Measurements from ENCODE around the gene CD37.
A peak's percentile ranks its signal among the peaks of the same experiment; 100 is the strongest.
"Not testable (repeated sequence)": the region's sequence is repeated elsewhere in the genome, so short reads cannot be mapped to it uniquely, and the experiment has no call there.

Gene CD37

GRCh38 chr19:49347191-49347590 is 12.0 kb downstream of the CD37 start:
- DNase-seq (ENCODE audit: low read depth in 2 of 2) = no peak

- no peak for DNase-seq (ENCODE audit: low read depth in 2 of 2)
Observed at GRCh38 chr19:49347835-49348234, 12.6 kb downstream of the CD37 start.

- no peak for DNase-seq (ENCODE audit: low read depth in 2 of 2)
Observed at GRCh38 chr19:49348305-49349189, 13.3 kb downstream of the CD37 start.

GRCh38 chr19:49349567-49349966 is 14.4 kb downstream of the CD37 start:
- DNase-seq (ENCODE audit: low read depth in 2 of 2) = no peak

- no peak for DNase-seq (ENCODE audit: low read depth in 2 of 2)
Observed at GRCh38 chr19:49355909-49356353, 20.7 kb downstream of the CD37 start.

DNA sequence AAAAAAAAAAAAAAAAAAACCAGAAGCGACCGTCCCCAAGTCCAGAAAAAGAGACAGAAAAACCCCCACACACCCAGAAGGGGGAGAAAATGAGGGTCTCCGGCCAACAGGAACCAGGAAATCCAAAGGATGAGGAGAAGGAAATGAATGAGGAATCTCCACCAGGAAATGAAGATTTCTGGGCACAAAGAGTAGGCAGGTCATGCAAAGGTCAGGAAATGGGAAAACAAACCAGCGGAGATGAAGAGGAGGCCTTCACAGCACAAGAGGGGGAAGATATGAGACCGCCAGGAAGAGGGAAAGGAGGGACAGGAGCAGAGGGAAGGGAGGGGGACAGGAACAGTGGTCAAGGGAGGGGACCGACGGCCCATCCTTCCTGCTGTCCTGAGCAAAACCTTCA is 21.2 kb downstream of the CD37 start:
- DNase-seq (ENCODE audit: low read depth in 2 of 2) = no peak

GRCh38 chr19:49357186-49357585 is 22.0 kb downstream of the CD37 start:
- no peak for DNase-seq (ENCODE audit: low read depth in 2 of 2)

- no peak for DNase-seq (ENCODE audit: low read depth in 2 of 2)
Observed at GRCh38 chr19:49359851-49360820, 24.9 kb downstream of the CD37 start.

DNA sequence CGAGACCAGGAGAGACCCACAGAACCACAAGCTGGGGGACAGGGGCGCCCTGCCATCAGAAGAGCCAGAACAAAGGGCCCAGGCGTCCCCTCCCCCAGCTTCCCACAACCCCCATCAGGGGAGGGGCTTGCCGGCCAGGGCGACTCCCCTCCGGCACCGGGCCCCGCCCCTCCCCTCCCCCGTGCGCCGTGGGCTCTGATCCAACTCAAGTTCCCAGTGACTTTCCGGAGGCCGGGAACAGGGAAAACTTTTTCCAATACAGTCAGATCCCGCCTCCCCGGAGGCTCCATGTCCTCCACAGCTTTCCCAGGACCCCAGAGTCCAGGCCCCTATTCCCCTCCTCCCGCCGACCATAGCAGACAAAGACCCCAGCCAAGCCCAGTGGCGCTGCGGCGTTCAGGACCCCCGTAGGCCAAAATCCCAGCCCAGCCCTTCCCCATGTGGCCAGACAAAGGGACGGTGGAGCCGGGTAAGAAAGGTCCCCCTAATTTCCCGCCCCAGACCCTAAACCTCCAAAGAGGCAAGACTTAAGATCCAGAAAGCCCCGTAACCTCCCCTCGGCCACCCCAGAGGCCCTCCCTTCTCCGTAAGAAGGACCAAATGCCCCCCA is 26.3 kb downstream of the CD37 start:
- no peak for DNase-seq (ENCODE audit: low read depth in 2 of 2)

DNA sequence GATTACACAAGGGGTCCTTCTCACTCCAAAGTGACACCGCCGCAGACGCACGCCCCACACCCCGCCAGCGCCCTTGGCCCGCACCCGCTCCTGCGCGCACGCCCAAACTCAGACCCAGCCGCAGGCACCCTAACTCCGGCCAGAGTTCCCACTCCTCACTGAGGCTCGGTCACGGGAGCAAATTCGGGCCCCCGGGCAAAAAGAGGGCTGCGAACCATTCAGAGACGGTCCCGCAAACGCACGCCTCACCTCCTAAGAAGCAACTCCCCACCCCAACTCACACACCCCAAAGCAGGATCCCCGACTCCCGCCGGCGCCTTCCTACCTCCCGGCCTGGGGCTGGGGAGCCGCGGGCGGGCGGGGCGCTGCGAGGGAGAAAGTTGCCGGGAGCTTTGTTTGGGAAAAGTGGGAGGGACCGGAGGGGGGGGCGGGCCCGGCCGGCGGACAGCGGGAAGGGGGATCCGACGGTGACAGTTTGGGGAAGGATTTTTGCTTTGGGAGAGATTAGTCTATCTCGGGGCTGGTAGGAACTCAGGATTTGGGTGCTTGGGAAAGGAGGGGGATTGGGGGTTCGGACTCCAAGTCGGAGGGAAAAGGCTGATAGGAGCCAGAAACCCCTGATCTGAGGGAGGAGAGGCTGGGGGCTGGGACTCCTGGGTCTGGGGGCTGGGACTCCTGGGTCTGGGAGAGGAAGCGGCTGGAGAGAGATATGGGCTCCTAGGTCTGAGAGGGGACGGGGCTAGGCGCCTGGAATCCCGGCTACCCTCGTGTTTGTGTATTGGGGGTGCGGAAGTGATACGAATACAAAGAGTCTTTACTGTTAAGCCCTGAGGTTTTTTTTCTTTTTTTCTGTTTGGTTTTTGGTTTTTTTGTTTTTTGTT is 27.1 kb downstream of the CD37 start, which contains the start of gene TEAD2:
TSS of gene TEAD2 (minus strand) at position 369 of the 881 bp plus-strand sequence. CDS start 2,341 bp downstream, outside the sequence.
- DNase-seq (ENCODE audit: low read depth in 2 of 2) = no peak

DNA sequence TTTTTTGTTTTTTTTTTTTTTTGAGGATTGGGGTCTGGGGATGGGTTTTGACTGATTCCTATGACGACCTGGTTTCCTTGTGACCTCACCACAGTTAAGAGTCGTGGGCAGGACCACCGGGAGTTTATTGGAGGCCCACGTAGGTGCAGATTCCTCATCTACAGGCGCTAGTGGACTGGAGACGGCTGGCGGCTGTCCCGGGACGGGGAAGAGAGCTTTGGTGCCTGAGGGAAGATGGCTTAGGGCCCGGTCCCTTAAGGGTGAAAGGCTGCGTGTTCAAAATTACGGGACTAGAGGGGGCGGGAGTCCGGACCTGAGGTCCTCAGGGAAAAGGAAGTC is 27.7 kb downstream of the CD37 start:
- no peak for DNase-seq (ENCODE audit: low read depth in 2 of 2)

DNA sequence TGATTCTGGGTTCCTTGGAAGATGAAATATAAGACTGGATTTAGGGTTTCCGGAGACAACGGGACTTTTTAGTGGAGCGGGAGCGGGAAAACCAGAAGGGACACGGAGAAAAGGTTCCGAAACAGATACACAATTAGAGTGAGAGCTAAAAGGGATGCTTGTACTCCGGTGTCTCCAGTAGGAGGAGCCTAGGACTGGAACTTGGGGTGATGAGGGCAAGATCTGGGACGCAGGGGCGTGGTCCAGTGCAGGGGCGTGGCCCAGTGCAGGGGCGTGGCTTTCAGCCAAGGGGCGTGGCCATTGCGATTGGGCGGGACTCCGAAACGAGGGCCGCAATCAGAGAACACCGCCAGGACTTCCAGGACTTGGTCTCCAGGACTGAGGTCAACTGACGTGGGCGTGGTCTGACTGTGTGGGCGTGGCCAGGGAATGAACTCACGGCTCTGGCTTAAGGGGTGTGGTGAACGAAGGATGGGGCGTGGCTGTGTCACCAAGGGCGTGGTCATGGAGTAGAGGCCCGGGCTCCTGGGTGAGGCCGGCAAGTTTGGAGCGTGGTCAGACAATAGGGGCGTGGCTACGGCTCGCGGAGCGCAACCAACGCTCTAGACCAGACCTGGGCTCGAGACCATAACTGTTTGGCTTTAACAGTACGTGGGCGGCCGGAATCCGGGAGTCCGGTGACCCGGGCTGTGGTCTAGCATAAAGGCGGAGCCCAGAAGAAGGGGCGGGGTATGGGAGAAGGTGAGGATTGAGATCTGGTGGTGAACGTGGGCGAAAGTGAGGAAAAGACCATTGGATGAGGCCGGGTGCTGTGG is 28.3 kb downstream of the CD37 start, which contains the start of gene DKKL1:
TSS of gene DKKL1 (plus strand) at position 610 of the 815 bp plus-strand sequence. CDS start at position 732, 122 bp downstream.
- peak; percentile 21 to 31 for DNase-seq (ENCODE audit: low read depth in 2 of 2)

- no peak for DNase-seq (ENCODE audit: low read depth in 2 of 2)
Observed at GRCh38 chr19:49364083-49364737, 29.0 kb downstream of the CD37 start.

DNA sequence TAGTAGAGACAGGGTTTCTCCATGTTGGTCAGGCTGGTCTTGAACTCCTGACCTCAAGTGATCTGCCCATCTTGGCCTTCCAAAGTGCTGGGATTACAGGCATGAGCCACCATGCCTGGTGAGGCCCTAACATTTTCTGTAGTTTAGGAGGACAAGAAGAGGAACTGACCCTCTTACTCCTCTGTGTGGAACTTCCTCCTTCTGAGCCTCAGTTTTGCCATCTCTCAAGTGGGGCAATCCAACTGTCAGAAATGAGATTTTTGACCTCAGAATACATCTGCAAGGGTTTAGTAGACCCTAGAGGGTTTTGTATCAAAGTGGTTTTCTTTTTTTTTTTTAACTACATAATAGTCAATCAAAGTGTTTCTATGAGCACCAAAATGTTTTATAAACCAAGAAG is 30.9 kb downstream of the CD37 start:
- DNase-seq (ENCODE audit: low read depth in 2 of 2) = no peak

DNA sequence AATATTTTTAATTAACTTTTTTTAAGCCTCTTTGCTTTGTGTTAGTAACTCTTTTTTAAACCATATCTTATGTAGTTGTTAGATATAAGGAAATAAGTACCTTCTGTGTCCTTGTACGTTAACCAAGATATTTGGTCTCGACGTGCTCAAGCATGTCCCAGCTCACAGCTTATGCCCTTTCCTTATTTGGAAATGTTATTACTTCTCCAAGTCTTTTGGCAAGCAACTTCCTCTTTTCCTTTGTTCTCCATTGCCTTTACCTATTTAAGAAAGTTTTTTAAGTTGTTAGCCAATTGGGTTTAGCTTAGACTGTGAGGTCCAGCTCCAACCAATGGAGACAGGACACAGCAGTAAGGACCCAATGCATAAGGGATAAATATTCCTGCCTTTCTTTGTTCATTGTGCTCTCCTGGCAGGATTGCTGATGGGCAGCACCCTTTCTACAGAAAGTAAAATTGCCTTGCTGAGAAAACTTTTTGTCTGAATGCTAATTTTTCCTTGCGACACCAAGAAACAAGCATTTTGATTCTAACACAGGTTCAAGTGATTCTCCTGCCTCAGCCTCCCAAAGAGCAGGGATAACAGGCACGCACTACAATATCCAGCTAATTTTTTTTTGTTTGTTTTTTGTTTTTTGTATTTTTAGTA is 33.6 kb downstream of the CD37 start:
- no peak for DNase-seq (ENCODE audit: low read depth in 2 of 2)

- DNase-seq (ENCODE audit: low read depth in 2 of 2) = no peak
Observed at GRCh38 chr19:49371184-49371583, 36.0 kb downstream of the CD37 start.

DNA sequence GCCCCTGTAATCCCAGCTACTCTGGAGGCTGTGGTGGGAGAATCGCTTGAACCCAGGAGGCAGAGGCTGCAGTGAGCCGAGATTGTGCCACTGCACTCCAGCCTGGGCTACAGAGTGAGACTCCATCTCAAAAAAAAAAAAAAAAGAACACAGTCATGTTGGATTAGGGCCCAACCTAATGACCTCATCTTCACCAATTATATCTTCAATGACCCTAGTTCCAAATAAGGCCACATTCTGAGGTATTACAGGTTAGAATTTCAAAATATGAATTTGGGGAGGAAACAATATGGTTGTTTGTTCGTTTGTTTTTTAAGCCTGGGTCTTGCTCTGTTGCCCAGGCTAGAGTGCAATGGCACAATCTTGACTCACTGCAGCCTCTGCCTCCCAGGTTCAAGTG is 38.0 kb downstream of the CD37 start:
- DNase-seq (ENCODE audit: low read depth in 2 of 2) = not testable (repeated sequence)

DNA sequence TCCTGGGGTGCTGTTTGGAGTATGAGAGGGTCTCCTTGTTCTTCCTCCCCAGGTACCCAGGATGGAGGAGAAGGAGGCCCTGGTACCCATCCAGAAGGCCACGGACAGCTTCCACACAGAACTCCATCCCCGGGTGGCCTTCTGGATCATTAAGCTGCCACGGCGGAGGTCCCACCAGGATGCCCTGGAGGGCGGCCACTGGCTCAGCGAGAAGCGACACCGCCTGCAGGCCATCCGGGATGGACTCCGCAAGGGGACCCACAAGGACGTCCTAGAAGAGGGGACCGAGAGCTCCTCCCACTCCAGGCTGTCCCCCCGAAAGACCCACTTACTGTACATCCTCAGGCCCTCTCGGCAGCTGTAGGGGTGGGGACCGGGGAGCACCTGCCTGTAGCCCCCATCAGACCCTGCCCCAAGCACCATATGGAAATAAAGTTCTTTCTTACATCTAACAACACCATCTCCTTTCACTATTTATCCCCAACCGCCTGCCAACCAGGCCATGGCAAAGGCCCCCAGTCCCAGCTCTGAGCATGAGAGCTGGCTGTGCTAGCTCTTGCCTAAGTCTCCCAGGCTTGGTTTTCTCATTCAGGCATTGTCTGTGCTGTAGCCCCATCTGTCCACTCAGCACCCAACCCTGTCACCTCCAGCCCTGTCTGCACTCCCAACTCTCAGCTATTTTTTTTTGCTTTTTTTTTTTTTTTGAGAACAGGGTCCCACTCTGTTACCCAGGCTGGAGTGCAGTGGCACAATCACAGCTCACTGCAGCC is 39.6 kb downstream of the CD37 start:
- no peak for DNase-seq (ENCODE audit: low read depth in 2 of 2)
